WTC11 (cell line): Measurements from ENCODE around the gene NDUFA6. TPM values are rescaled to one million over a fixed set of nuclear protein-coding genes. Genes with fewer than 3 reads are reported as not detected.
"Not testable (repeated sequence)": the region's sequence is repeated elsewhere in the genome, so short reads cannot be mapped to it uniquely, and the experiment has no call there.

Experiments used
- ATAC-seq: fragments of 200-7000 bp; cut with Tn5 transposase; 2 replicates; pipeline ENCODE4 v1.10.0; 2021; ENCODE audit warnings: mild to moderate bottlenecking, moderate library complexity
- CTCF ChIA-PET: fragments of 300-600 bp; sonication (Branson Sonifier 250); formaldehyde crosslinking; loops from one replicate; lab custom pipeline; 2021; ENCODE audit warnings: antibody characterized with exemption; lab: Charles Lee
- POLR2A ChIA-PET: fragments of 350-600 bp; sonication (Branson Sonifier 250); formaldehyde crosslinking; loops from one replicate; lab custom pipeline; 2021; ENCODE audit warnings: antibody characterized with exemption; lab: Charles Lee
- DNase-seq: peaks from one replicate; pipeline ENCODE4 v3.0.0; 2021; ENCODE audit warnings: low spot score
- H3K27ac Mint-ChIP-seq: 2 replicates; pipeline ENCODE4 v1.8.0; 2021; ENCODE audit warnings: mixed read lengths
- H3K27me3 Mint-ChIP-seq: 2 replicates; pipeline ENCODE4 v1.8.0; 2021; ENCODE audit warnings: low read depth, mild to moderate bottlenecking, moderate library complexity, mixed read lengths
- H3K36me3 Mint-ChIP-seq: 2 replicates; pipeline ENCODE4 v1.8.0; 2021; ENCODE audit warnings: mixed read lengths
- H3K4me1 Mint-ChIP-seq: 2 replicates; pipeline ENCODE4 v1.8.0; 2022; ENCODE audit warnings: mixed read lengths
- H3K4me3 Mint-ChIP-seq: 2 replicates; pipeline ENCODE4 v1.8.0; 2021; ENCODE audit warnings: mild to moderate bottlenecking, moderate library complexity, mixed read lengths
- H3K9me3 Mint-ChIP-seq: 2 replicates; pipeline ENCODE4 v1.8.0; 2021; ENCODE audit warnings: mixed read lengths
- AR ChIP-seq: fragments of 250-450 bp; sonication (Bioruptor Pico); IDR thresholded peaks from 2 replicates; pipeline ENCODE4 v1.9.0; 2021; ENCODE audit warnings: mild to moderate bottlenecking
- ATF6 ChIP-seq: sonication (generic); formaldehyde crosslinking; IDR thresholded peaks from 2 replicates; pipeline ENCODE4 v1.8.1; 2023; ENCODE audit warnings: mild to moderate bottlenecking, missing genetic modification reagents
- CDX4 ChIP-seq: fragments of 250-450 bp; sonication (Bioruptor Pico); IDR thresholded peaks from 2 replicates; pipeline ENCODE4 v1.9.0; 2021; ENCODE audit warnings: moderate library complexity, mild to moderate bottlenecking, inconsistent platforms, borderline replicate concordance
- FOXK1 ChIP-seq: sonication (generic); formaldehyde crosslinking; IDR thresholded peaks from 2 replicates; pipeline ENCODE4 v1.8.0; 2022; ENCODE audit warnings: mild to moderate bottlenecking, moderate library complexity, missing genetic modification reagents
- GTF2I ChIP-seq: fragments of 250-450 bp; sonication (Bioruptor Pico); conservative IDR thresholded peaks from 2 replicates; pipeline ENCODE4 v1.4.0; 2021; ENCODE audit warnings: mild to moderate bottlenecking
- MAX ChIP-seq: sonication (generic); formaldehyde crosslinking; IDR thresholded peaks from 2 replicates; pipeline ENCODE4 v1.8.0; 2022; ENCODE audit warnings: mild to moderate bottlenecking, missing genetic modification reagents
- MXD4 ChIP-seq: fragments of 250-450 bp; sonication (Bioruptor Pico); IDR thresholded peaks from 2 replicates; pipeline ENCODE4 v1.8.0; 2021; ENCODE audit warnings: mild to moderate bottlenecking, moderate library complexity, borderline replicate concordance
- NFE2L1 ChIP-seq: sonication (generic); formaldehyde crosslinking; IDR thresholded peaks from 2 replicates; pipeline ENCODE4 v1.8.1; 2023; ENCODE audit warnings: missing genetic modification reagents
- PREB ChIP-seq: sonication (generic); formaldehyde crosslinking; IDR thresholded peaks from 2 replicates; pipeline ENCODE4 v1.8.1; 2022; ENCODE audit warnings: mild to moderate bottlenecking, missing genetic modification reagents, moderate library complexity, borderline replicate concordance
- SP1 ChIP-seq: sonication (generic); formaldehyde crosslinking; conservative IDR thresholded peaks from 2 replicates; pipeline ENCODE4 v1.8.1; 2022; ENCODE audit warnings: missing genetic modification reagents
- TP53 ChIP-seq: sonication (generic); formaldehyde crosslinking; IDR thresholded peaks from 2 replicates; pipeline ENCODE4 v1.8.1; 2023; ENCODE audit warnings: mild to moderate bottlenecking, missing genetic modification reagents
- USF1 ChIP-seq: sonication (generic); formaldehyde crosslinking; IDR thresholded peaks from 2 replicates; pipeline ENCODE4 v1.8.0; 2022; ENCODE audit warnings: mild to moderate bottlenecking, missing genetic modification reagents
- ZBTB43 ChIP-seq: sonication (generic); formaldehyde crosslinking; IDR thresholded peaks from 2 replicates; pipeline ENCODE4 v1.8.1; 2023; ENCODE audit warnings: mild to moderate bottlenecking, missing genetic modification reagents
- ZMAT4 ChIP-seq: fragments of 250-450 bp; sonication (Bioruptor Pico); IDR thresholded peaks from 2 replicates; pipeline ENCODE4 v1.9.0; 2021; ENCODE audit warnings: mild to moderate bottlenecking
- ZNF396 ChIP-seq: fragments of 250-450 bp; sonication (Bioruptor Pico); IDR thresholded peaks from 2 replicates; pipeline ENCODE4 v1.8.0; 2021; ENCODE audit warnings: mild to moderate bottlenecking, moderate library complexity, borderline replicate concordance
- total RNA-seq: library from RNA; stranded (reverse); gene quantifications from 3 replicates; pipeline ENCODE4 v1.2.3, GENCODE V29; 2021

Gene NDUFA6
- total RNA-seq, 1 experiment from 2014 or later: 85.9 TPM

- TF ChIP-seq ATF6 (CRISPR knock-in tag) (no peak), ZBTB43 (CRISPR knock-in tag) (peak; percentile 94; the same call in 1 of the 2 replicates), ZNF396 (CRISPR knock-in tag) (no peak), ZMAT4 (CRISPR knock-in tag) (no peak), PREB (CRISPR knock-in tag) (no peak), NFE2L1 (CRISPR knock-in tag) (peak; percentile 61; the same call in 1 of the 2 replicates), GTF2I (CRISPR knock-in tag) (no peak), MXD4 (no peak), TP53 (no peak), SP1 (CRISPR knock-in tag) (peak; percentile 92), AR (CRISPR knock-in tag) (no peak), CDX4 (CRISPR knock-in tag) (no peak), FOXK1 (CRISPR knock-in tag) (0 out of 2 replicates have a peak, but pooled peaks have one; percentile 9), USF1 (peak; percentile 41), MAX (CRISPR knock-in tag) (peak; percentile 89)
Observed at GRCh38 chr22:42090596-42091454, at the start of gene NDUFA6 (continued).

GRCh38 chr22:42140153-42140552 lies 49.6 kb upstream of the NDUFA6 start:
- DNase-seq, POLR2A ChIA-PET: not testable (repeated sequence)

GRCh38 chr22:42139508-42139907 lies 48.9 kb upstream of the NDUFA6 start:
- H3K4me3 Mint-ChIP-seq, POLR2A ChIA-PET, H3K27me3 Mint-ChIP-seq, H3K27ac Mint-ChIP-seq, H3K4me1 Mint-ChIP-seq, DNase-seq, ATAC-seq: not testable (repeated sequence)
- CTCF ChIA-PET: interaction anchor here (1.4 to 1.5 kb wide), 2 partner anchors 23 to 30 kb away, joined by 4 to 6 read pairs; no protein-coding TSS in a partner anchor
- Mint-ChIP-seq H3K9me3 (peaks cover 11% of the 10 kb centered on the region), H3K36me3 (peaks cover 14% of the 10 kb centered on the region)

More at GRCh38 chr22:42140153-42140552, 49.6 kb upstream of the NDUFA6 start:
- ATAC-seq, H3K27ac Mint-ChIP-seq, H3K4me3 Mint-ChIP-seq, H3K4me1 Mint-ChIP-seq, H3K27me3 Mint-ChIP-seq, CTCF ChIA-PET: not testable (repeated sequence)
- Mint-ChIP-seq H3K36me3 (peaks cover 14% of the 10 kb centered on the region), H3K9me3 (peaks cover 11% of the 10 kb centered on the region)
